GM12878 (cell line): ENCODE results near the gene MGLL. TPM values are rescaled to one million over a fixed set of nuclear protein-coding genes. Genes with fewer than 3 reads are reported as not detected.
"Not testable (repeated sequence)": the region's sequence is repeated elsewhere in the genome, so short reads cannot be mapped to it uniquely, and the experiment has no call there.

Source experiments
- ATAC-seq: fragments of 200-7000 bp; cut with Tn5 transposase; 3 replicates; pipeline ENCODE4 v1.9.1; 2020; ENCODE audit warnings: mild to moderate bottlenecking, moderate library complexity
- BruUV-seq: library from RNA; stranded (reverse); fragments of 400-500 nt; replicated peaks from 2 replicates; lab custom pipeline; 2021; lab: Mats Ljungman, UMichigan
- CTCF ChIA-PET: fragments of 300-600 bp; sonication (Branson Sonifier 250); formaldehyde crosslinking; extraction: SDS; loops from one replicate; lab custom pipeline; 2021; ENCODE audit warnings: inconsistent platforms; lab: Yijun Ruan, JAX
- POLR2A ChIA-PET: fragments of 350-600 bp; formaldehyde crosslinking; extraction: SDS; loops from one replicate; lab custom pipeline; 2021; ENCODE audit warnings: inconsistent platforms; lab: Charles Lee
- RAD21 ChIA-PET: fragments of 300-600 bp; sonication (Branson Sonifier 250); formaldehyde crosslinking; loops from one replicate; lab custom pipeline; 2023; ENCODE audit warnings: antibody characterized with exemption; ENCODE audit not compliant: unreplicated experiment; lab: Charles Lee
- SMC1A ChIA-PET: fragments of 300-600 bp; sonication (Branson Sonifier 250); formaldehyde crosslinking; loops from one replicate; lab custom pipeline; 2023; ENCODE audit not compliant: unreplicated experiment, uncharacterized antibody; lab: Charles Lee
- DNase-seq: peaks from one replicate; pipeline ENCODE4 v3.0.0-alpha.2; 2011; ENCODE audit warnings: low read depth, low spot score
- FAIRE-seq: peaks from 3 replicates; lab custom pipeline; 2011; peaks lifted over from hg19 to GRCh38; lab: Jason Lieb, UNC
- H2AFZ ChIP-seq: 2 replicates; pipeline ENCODE4 v1.6.0; 2011; ENCODE audit warnings: low read depth, low read length, control low read depth; ENCODE audit not compliant: control insufficient read depth
- H3K27ac ChIP-seq: 2 replicates; pipeline ENCODE4 v1.5.1; 2011; ENCODE audit warnings: control low read depth; ENCODE audit not compliant: control insufficient read depth, insufficient read depth
- H3K27me3 ChIP-seq, 2 experiments: replicated peaks in 1 of 2; 2 replicates each; pipeline versions ENCODE4 v1.6.0 to v1.6.1; 2011; ENCODE audit warnings: low read length in 1 of 2; ENCODE audit not compliant: control insufficient read depth in 2 of 2, insufficient read depth in 2 of 2
- H3K36me3 ChIP-seq, 2 experiments: 2 replicates each; pipeline ENCODE4 v1.5.1; 2011; ENCODE audit warnings: low read length in 1 of 2; ENCODE audit not compliant: control insufficient read depth in 2 of 2, insufficient read depth in 2 of 2
- H3K4me1 ChIP-seq: 2 replicates; pipeline ENCODE4 v1.6.1; 2011; ENCODE audit warnings: mild to moderate bottlenecking, low read length, moderate library complexity, mixed read lengths; ENCODE audit not compliant: control insufficient read depth, insufficient read depth
- H3K4me2 ChIP-seq: 2 replicates; pipeline ENCODE4 v1.6.0; 2011; ENCODE audit warnings: control low read depth; ENCODE audit not compliant: control insufficient read depth, insufficient read depth
- H3K4me3 ChIP-seq: fragments of 200-600 bp; sonication (generic); 2 replicates; pipeline ENCODE4 v1.5.1; 2016
- H3K79me2 ChIP-seq: 2 replicates; pipeline ENCODE4 v1.6.0; 2011; ENCODE audit warnings: low read length; ENCODE audit not compliant: control insufficient read depth, insufficient read depth
- H3K9ac ChIP-seq: 2 replicates; pipeline ENCODE4 v1.8.0; 2011; ENCODE audit warnings: low read length, control low read depth, mixed read lengths; ENCODE audit not compliant: control insufficient read depth, insufficient read depth
- H3K9me3 ChIP-seq: replicated peaks from 3 replicates; pipeline ENCODE4 v1.5.1; 2011; ENCODE audit warnings: mild to moderate bottlenecking, low read length; ENCODE audit not compliant: control insufficient read depth, insufficient read depth
- H4K20me1 ChIP-seq: 2 replicates; pipeline ENCODE4 v1.6.0; 2011; ENCODE audit not compliant: control insufficient read depth, insufficient read depth
- CBX3 ChIP-seq: fragments of 200-600 bp; sonication (generic); IDR thresholded peaks from 2 replicates; pipeline ENCODE4 v1.6.1; 2016; ENCODE audit warnings: low read depth, borderline replicate concordance
- CHD1 ChIP-seq: IDR thresholded peaks from 2 replicates; pipeline ENCODE4 v1.6.1; 2012; ENCODE audit warnings: low read depth, low read length, improper control_type of control experiment
- EGR1 ChIP-seq, 2 experiments: IDR thresholded peaks; 1 replicate in 1 of 2; 2 replicates in 1 of 2; pipeline ENCODE4 v1.6.1; 2011 to 2012; ENCODE audit warnings: low read depth in 2 of 2, low read length in 2 of 2, borderline replicate concordance in 1 of 2, mild to moderate bottlenecking in 1 of 2, moderate library complexity in 1 of 2
- JUND ChIP-seq: IDR thresholded peaks from 2 replicates; pipeline ENCODE4 v1.6.1; 2012; ENCODE audit warnings: low read depth, mild to moderate bottlenecking, low read length, improper control_type of control experiment, moderate library complexity
- PAX5 ChIP-seq: IDR thresholded peaks from 2 replicates; pipeline ENCODE4 v1.6.1; 2011; ENCODE audit warnings: low read depth, low read length, borderline replicate concordance
- SMC3 ChIP-seq: IDR thresholded peaks from 2 replicates; pipeline ENCODE4 v1.6.1; 2011; ENCODE audit warnings: low read length, improper control_type of control experiment, borderline replicate concordance
- TCF7 ChIP-seq: IDR thresholded peaks from 2 replicates; pipeline ENCODE4 v1.6.1; 2014; ENCODE audit warnings: antibody characterized with exemption, borderline replicate concordance
- ZNF274 ChIP-seq: IDR thresholded peaks from one replicate; pipeline ENCODE4 v1.8.0; 2011; ENCODE audit not compliant: insufficient read length, insufficient read depth
- WGBS: methylation state at CpG from one replicate; pipeline ENCODE4 v1.1.6; 2016; ENCODE audit warnings: low lambda C conversion rate; ENCODE audit not compliant: insufficient replicate concordance, insufficient coverage; ENCODE audit errors: missing lambda C conversion rate; 5-methylcytosine and 5-hydroxymethylcytosine counted together
- in situ Hi-C: fragments of 300-500 bp; cut with MboI; formaldehyde crosslinking; loops from 9 replicates; pipeline ENCODE4 v1.14.3; 2018; ENCODE audit warnings: mixed read lengths
- intact Hi-C: fragments of 100-400 bp; cut with micrococcal nuclease; formaldehyde crosslinking; loops from one replicate; pipeline ENCODE4 v1.14.2; 2022; ENCODE audit not compliant: unreplicated experiment
- polyA plus RNA-seq, 11 experiments: library from polyadenylated mRNA; depleted of rRNA in 4 of 11; unstranded in 6 of 11; stranded (reverse) in 5 of 11; fragments of >200 nt; fragmentation: Nextera tagmentation in 4 of 11; fragmentation: Illumina TruSeq in 1 of 11; extraction: Ambion mirVana in 4 of 11; extraction: Trizol in 1 of 11; gene quantifications; 1 replicate in 1 of 11; 2 replicates in 10 of 11; pipeline versions ENCODE4 v1.2.1 to v1.2.3, GENCODE V29; 2011 to 2016; ENCODE audit warnings: inconsistent platforms in 2 of 11, missing spikeins in 2 of 11, low read depth in 1 of 11
- total RNA-seq, 4 experiments: library from RNA; depleted of rRNA in 3 of 4; stranded (reverse); fragments of >200 nt in 3 of 4; fragmentation: Illumina TruSeq in 1 of 4; extraction: Trizol in 1 of 4; gene quantifications; 2 replicates each; pipeline versions ENCODE4 v1.2.1 to v1.2.3, GENCODE V29; 2013 to 2021
- TF ChIP-seq, protein P1 (sequence below): IDR thresholded peaks from 2 replicates; pipeline ENCODE4 v1.6.1; 2011; ENCODE audit warnings: mild to moderate bottlenecking, low read depth, low read length, moderate library complexity; ENCODE audit not compliant: insufficient replicate concordance
- TF ChIP-seq, protein P2 (sequence below), 3 experiments: IDR thresholded peaks in 2 of 3; conservative IDR thresholded peaks in 1 of 3; 2 replicates each; pipeline ENCODE4 v1.5.1; 2011; ENCODE audit warnings: low read depth in 3 of 3, low read length in 3 of 3, mild to moderate bottlenecking in 3 of 3, control low read depth in 2 of 3, moderate library complexity in 2 of 3, inconsistent platforms in 1 of 3, mixed read lengths in 1 of 3; ENCODE audit not compliant: control insufficient read depth in 2 of 3, insufficient read depth in 1 of 3; ENCODE audit errors: extremely low read depth in 1 of 3

Gene MGLL
- total and polyA plus RNA-seq, 10 of the 15 experiments (the other 5 are each of a cell fraction or from before 2014, with no cell fraction given) = 44.9 to 177 (median 72.9) TPM

DNA sequence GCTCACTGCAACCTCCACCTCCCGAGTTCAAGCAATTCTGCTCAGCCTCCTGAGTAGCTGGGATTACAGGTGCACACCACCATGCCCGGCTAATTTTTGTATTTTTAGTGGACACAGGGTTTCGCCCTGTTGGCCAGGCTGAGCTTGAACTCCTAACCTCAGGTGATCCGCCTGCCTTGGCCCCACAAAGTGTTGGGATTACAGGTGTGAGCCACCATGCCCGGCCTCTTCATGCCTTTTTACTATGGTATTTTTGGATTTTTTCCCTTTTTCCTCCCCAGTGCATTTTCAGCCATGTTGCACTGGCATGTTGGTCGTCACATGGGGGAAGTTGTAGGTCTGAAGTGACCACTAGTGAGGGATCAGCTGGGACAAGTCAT, 140.2 kb downstream of the MGLL start:
- H3K79me2 ChIP-seq, DNase-seq, ATAC-seq, intact Hi-C loops, H3K36me3 ChIP-seq, H3K9ac ChIP-seq, RAD21 ChIA-PET, FAIRE-seq, in situ Hi-C loops, H2AFZ ChIP-seq, H4K20me1 ChIP-seq, H3K27ac ChIP-seq, H3K27me3 ChIP-seq, BruUV-seq, H3K9me3 ChIP-seq, H3K4me3 ChIP-seq: not testable (repeated sequence)
- Histone ChIP-seq H3K4me1 (peaks cover 34% of the 10 kb centered on the region), H3K4me2 (peak overlapping the region; percentile 28)
- ChIA-PET POLR2A (interaction anchor here (0.6 kb wide), 2 partner anchors 16 to 228 kb away, joined by 3 to 4 read pairs; no protein-coding TSS in a partner anchor), CTCF (interaction anchor here (0.8 to 1.3 kb wide), 3 partner anchors 15 to 287 kb away, joined by 3 read pairs; no protein-coding TSS in a partner anchor), SMC1A (interaction anchor here (1.6 to 2.3 kb wide), 2 partner anchors 15 to 279 kb away, joined by 3 to 10 read pairs; no protein-coding TSS in a partner anchor)
- 29% methylated on average over 6 of the region's 6 CpGs for WGBS

DNA sequence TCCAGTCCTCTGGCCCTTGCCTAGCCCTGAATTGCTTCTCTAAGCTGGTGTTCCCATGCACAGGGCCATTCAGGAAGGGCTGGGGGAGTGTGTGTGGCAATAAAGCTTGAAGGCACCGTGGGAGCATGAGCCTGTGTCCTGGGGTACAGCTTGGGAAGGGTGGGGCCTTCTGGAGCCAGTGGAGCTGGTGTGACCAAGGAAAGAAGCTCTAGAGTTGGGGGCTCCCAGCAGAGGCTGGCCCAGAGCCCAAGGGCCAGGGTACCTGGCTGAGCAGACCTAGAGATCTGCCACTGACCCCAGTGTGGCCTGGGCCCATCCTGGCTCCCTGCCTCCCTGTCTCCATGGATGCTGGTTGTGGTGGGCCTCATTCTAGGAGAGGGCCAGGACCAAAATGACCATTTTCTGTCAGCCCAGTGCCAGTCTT, 141.5 kb downstream of the MGLL start:
- Histone ChIP-seq H3K4me1 (peaks cover 34% of the 10 kb centered on the region), H3K27me3 (no peaks in the 10 kb centered on the region), H3K9me3 (no peaks in the 10 kb centered on the region), H3K79me2 (no peaks in the 10 kb centered on the region), H3K36me3 (no peaks in the 10 kb centered on the region), H4K20me1 (no peaks in the 10 kb centered on the region), H3K9ac (no peak overlapping the region), H3K4me3 (no peak overlapping the region), H3K27ac (peak overlapping the region; percentile 4; the same call in 1 of the 2 replicates), H2AFZ (no peak overlapping the region), H3K4me2 (no peak overlapping the region)
- FAIRE-seq (no peak), DNase-seq (no peak), ATAC-seq (no peak)
- intact Hi-C loops = no loop called here
- ChIA-PET CTCF (interaction anchor here (0.8 kb wide), 1 partner anchor 13 kb away, joined by 3 read pairs; no protein-coding TSS in a partner anchor), RAD21 (no interaction called here), POLR2A (no interaction called here), SMC1A (no interaction called here)
- TF ChIP-seq TCF7 = no peak
- no peak for TF ChIP-seq CBX3
- TF ChIP-seq CHD1 = no peak
- TF ChIP-seq, protein P1, sequence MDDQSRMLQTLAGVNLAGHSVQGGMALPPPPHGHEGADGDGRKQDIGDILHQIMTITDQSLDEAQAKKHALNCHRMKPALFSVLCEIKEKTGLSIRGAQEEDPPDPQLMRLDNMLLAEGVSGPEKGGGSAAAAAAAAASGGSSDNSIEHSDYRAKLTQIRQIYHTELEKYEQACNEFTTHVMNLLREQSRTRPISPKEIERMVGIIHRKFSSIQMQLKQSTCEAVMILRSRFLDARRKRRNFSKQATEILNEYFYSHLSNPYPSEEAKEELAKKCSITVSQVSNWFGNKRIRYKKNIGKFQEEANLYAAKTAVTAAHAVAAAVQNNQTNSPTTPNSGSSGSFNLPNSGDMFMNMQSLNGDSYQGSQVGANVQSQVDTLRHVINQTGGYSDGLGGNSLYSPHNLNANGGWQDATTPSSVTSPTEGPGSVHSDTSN = no peak
- TF ChIP-seq EGR1 (IDR thresholded peaks at IDR 0.05; ENCODE audit: borderline replicate concordance in 1 of 2, low read depth in 2 of 2, low read length in 2 of 2) = no peak
- no peak for TF ChIP-seq JUND
- TF ChIP-seq SMC3 = no peak
- TF ChIP-seq PAX5 = no peak
- TF ChIP-seq ZNF274 = no peak
- TF ChIP-seq, protein P2, sequence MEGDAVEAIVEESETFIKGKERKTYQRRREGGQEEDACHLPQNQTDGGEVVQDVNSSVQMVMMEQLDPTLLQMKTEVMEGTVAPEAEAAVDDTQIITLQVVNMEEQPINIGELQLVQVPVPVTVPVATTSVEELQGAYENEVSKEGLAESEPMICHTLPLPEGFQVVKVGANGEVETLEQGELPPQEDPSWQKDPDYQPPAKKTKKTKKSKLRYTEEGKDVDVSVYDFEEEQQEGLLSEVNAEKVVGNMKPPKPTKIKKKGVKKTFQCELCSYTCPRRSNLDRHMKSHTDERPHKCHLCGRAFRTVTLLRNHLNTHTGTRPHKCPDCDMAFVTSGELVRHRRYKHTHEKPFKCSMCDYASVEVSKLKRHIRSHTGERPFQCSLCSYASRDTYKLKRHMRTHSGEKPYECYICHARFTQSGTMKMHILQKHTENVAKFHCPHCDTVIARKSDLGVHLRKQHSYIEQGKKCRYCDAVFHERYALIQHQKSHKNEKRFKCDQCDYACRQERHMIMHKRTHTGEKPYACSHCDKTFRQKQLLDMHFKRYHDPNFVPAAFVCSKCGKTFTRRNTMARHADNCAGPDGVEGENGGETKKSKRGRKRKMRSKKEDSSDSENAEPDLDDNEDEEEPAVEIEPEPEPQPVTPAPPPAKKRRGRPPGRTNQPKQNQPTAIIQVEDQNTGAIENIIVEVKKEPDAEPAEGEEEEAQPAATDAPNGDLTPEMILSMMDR (IDR thresholded peaks at IDR 0.05 in 2 of 3, conservative IDR thresholded peaks at IDR 0.05 in 1 of 3; ENCODE audit: control insufficient read depth in 2 of 3, extremely low read depth in 1 of 3, insufficient read depth in 1 of 3, low read depth in 3 of 3, low read length in 3 of 3) = no peak
- in situ Hi-C loops = no loop called here
- 95% methylated on average over 1 of the region's 1 CpG for WGBS
- BruUV-seq = no TSS peak
